Measurements from ENCODE around the gene HEXIM2. TPM values are rescaled to one million over a fixed set of nuclear protein-coding genes. Genes with fewer than 3 reads are reported as not detected.

HEXIM2 gene
- total and polyA plus RNA-seq, 2 experiments from 2014 or later: 17.6 to 22.3 TPM

DNA sequence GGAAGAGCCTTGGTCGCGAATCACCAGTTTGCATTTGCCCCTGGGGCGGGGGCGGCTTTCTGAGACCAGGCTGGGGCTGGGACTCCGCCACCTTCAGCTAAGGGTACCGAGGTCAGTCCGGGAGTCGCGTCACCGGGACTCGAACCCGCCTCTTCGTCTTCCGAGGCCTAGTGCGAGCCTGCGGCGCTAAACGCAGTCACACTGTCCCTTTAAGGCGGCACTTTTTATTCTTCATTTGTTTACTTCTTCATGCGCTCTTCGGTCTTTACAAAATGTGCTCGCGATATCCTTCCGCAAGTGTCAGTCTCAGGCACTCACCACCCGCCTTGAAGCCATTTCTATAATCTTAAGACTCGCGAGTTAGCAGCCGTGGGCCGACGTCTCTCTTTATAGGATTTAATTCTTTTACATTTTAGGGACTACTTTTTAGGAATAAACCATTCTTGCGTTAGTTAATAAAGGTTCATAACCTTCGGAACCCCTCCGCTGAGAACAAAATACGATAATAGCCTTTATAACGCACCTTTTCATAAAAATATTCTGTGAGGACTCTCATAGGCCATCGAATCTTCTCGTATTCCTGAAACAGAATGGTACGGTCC, 14.0 kb upstream of the HEXIM2 start:
- peak; percentile 89 to 96 for DNase-seq (ENCODE audit: low read depth in 1 of 2, low spot score in 1 of 2)
- Histone ChIP-seq H3K27me3 (no peaks in the 10 kb centered on the region), H3K36me3 (no peaks in the 10 kb centered on the region), H3K4me1 (ENCODE audit: low read depth) (peaks cover 7% of the 10 kb centered on the region), H3K9me3 (ENCODE audit: low read depth) (no peaks in the 10 kb centered on the region), H3K4me3 (peak overlapping the region; percentile 37), H3K27ac (peak overlapping the region; percentile 96)
- TF ChIP-seq, protein P1, sequence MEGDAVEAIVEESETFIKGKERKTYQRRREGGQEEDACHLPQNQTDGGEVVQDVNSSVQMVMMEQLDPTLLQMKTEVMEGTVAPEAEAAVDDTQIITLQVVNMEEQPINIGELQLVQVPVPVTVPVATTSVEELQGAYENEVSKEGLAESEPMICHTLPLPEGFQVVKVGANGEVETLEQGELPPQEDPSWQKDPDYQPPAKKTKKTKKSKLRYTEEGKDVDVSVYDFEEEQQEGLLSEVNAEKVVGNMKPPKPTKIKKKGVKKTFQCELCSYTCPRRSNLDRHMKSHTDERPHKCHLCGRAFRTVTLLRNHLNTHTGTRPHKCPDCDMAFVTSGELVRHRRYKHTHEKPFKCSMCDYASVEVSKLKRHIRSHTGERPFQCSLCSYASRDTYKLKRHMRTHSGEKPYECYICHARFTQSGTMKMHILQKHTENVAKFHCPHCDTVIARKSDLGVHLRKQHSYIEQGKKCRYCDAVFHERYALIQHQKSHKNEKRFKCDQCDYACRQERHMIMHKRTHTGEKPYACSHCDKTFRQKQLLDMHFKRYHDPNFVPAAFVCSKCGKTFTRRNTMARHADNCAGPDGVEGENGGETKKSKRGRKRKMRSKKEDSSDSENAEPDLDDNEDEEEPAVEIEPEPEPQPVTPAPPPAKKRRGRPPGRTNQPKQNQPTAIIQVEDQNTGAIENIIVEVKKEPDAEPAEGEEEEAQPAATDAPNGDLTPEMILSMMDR (IDR thresholded peaks at IDR 0.05; ENCODE audit: low read depth, low read length): no peak

DNA sequence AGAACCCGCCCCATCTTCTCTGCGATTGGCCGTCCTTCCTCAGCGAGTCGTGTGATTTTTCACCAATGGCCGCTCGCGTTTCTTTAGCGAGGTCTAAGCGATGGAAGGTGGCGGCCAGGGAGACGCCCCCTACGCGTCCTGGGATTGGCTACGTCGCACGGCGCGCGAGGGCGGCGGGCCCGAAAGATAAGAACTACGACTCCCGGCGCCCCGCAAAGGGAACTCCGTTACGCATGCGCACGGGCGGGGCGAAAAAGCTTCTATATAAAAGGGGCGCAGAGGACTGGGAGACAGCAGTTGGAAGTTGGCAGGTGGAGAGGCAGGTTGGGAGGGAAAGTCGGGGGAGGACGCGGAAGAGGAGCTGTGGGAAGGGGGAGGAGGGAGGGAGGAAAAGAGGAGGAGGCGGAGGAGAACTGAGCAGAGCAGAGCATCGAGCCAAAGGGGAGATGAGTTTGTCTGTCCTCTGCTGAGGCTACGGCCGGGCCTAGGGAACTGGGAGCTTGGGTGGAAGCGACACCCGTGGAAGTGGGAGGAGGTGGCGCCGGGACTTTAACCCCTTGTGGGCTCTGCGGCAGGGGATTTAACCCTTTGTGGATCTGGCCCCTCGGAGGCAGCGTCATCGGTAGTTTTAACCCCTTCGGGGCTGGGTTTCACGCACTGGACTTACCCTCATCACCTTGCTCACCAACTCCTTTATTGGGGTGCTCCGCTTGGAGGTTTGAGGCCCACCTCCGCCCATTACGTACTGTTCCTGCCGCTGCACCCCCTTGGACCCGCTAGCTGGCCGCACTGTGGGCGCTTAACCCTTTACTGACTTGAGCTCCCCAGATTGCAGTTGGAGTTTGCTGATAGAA, 13.3 kb upstream of the HEXIM2 start, which contains the start of gene HEXIM1:
Gene HEXIM1, plus strand, starts transcription at position 293 of the 854 bp plus-strand sequence. CDS start 716 bp downstream, outside the sequence.
- Histone ChIP-seq H3K4me1 (ENCODE audit: low read depth) (peaks cover 7% of the 10 kb centered on the region), H3K36me3 (no peaks in the 10 kb centered on the region), H3K27me3 (no peaks in the 10 kb centered on the region)

GRCh38 chr17:45149037-45149668, 12.5 kb upstream of the HEXIM2 start:
- peak overlapping the region; percentile 88 for H3K27ac ChIP-seq
- DNase-seq (ENCODE audit: low read depth in 1 of 2, low spot score in 1 of 2): peak; percentile 87 to 91
- H3K9me3 ChIP-seq (ENCODE audit: low read depth): no peaks in the 10 kb centered on the region

More for the DNA sequence above, 13.3 kb upstream of the HEXIM2 start, which contains the start of gene HEXIM1:
- H3K9me3 ChIP-seq (ENCODE audit: low read depth): no peaks in the 10 kb centered on the region
- H3K27ac ChIP-seq: peak within 1 kb of the TSS; percentile 96
- TF ChIP-seq, protein P1 (IDR thresholded peaks at IDR 0.05; ENCODE audit: low read depth, low read length): no peak
- DNase-seq (ENCODE audit: low read depth in 1 of 2, low spot score in 1 of 2): peak; percentile 100
- H3K4me3 ChIP-seq: peak within 1 kb of the TSS; percentile 66

GRCh38 chr17:45149669-45150664, 11.7 kb upstream of the HEXIM2 start:
- Histone ChIP-seq H3K4me1 (ENCODE audit: low read depth) (peaks cover 7% of the 10 kb centered on the region), H3K4me3 (peak overlapping the region; percentile 66), H3K36me3 (no peaks in the 10 kb centered on the region), H3K9me3 (ENCODE audit: low read depth) (no peaks in the 10 kb centered on the region), H3K27ac (peak overlapping the region; percentile 88), H3K27me3 (no peaks in the 10 kb centered on the region)
- TF ChIP-seq, protein P1 (IDR thresholded peaks at IDR 0.05; ENCODE audit: low read depth, low read length): no peak
- DNase-seq (ENCODE audit: low read depth in 1 of 2, low spot score in 1 of 2): peak; percentile 65 to 76

More at GRCh38 chr17:45149037-45149668, 12.5 kb upstream of the HEXIM2 start:
- Histone ChIP-seq H3K4me1 (ENCODE audit: low read depth) (peaks cover 7% of the 10 kb centered on the region), H3K27me3 (no peaks in the 10 kb centered on the region), H3K4me3 (peak overlapping the region; percentile 66), H3K36me3 (no peaks in the 10 kb centered on the region)
- TF ChIP-seq, protein P1 (IDR thresholded peaks at IDR 0.05; ENCODE audit: low read depth, low read length): peak; percentile 91

Measured in cardiac muscle cell (in vitro differentiated cells and primary cell).